ENCODE results near the gene TARM1.
"Not testable (repeated sequence)": the region's sequence is repeated elsewhere in the genome, so short reads cannot be mapped to it uniquely, and the experiment has no call there.

DNA sequence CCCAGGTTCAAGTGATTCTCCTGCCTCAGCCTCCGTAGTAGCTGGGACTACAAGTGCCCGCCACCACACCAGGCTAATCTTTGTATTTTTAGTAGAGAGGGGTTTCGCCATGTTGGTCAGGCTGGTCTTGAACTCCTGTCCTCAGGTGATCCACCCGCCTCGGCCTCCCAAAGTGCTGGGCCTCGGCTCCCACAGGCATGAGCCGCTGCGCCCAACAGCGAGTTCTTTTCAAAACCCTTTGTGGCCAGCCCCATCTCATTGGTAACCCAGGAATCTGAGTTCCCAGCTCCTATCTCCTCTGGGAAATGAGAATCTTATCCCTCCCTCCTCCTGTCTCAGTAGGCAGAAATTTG lies 18.7 kb upstream of the TARM1 start:
- TF ChIP-seq, protein P1, sequence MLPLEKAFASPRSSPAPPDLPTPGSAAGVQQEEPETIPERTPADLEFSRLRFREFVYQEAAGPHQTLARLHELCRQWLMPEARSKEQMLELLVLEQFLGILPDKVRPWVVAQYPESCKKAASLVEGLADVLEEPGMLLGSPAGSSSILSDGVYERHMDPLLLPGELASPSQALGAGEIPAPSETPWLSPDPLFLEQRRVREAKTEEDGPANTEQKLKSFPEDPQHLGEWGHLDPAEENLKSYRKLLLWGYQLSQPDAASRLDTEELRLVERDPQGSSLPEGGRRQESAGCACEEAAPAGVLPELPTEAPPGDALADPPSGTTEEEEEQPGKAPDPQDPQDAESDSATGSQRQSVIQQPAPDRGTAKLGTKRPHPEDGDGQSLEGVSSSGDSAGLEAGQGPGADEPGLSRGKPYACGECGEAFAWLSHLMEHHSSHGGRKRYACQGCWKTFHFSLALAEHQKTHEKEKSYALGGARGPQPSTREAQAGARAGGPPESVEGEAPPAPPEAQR (tag by site-specific recombination; IDR thresholded peaks at IDR 0.05), result not testable (repeated sequence)
- TF ChIP-seq, protein P2, sequence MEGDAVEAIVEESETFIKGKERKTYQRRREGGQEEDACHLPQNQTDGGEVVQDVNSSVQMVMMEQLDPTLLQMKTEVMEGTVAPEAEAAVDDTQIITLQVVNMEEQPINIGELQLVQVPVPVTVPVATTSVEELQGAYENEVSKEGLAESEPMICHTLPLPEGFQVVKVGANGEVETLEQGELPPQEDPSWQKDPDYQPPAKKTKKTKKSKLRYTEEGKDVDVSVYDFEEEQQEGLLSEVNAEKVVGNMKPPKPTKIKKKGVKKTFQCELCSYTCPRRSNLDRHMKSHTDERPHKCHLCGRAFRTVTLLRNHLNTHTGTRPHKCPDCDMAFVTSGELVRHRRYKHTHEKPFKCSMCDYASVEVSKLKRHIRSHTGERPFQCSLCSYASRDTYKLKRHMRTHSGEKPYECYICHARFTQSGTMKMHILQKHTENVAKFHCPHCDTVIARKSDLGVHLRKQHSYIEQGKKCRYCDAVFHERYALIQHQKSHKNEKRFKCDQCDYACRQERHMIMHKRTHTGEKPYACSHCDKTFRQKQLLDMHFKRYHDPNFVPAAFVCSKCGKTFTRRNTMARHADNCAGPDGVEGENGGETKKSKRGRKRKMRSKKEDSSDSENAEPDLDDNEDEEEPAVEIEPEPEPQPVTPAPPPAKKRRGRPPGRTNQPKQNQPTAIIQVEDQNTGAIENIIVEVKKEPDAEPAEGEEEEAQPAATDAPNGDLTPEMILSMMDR (tag by site-specific recombination; IDR thresholded peaks at IDR 0.05), result not testable (repeated sequence)
- TF ChIP-seq ZNF223 (tag by site-specific recombination; IDR thresholded peaks at IDR 0.05); IKZF3 (tag by site-specific recombination; IDR thresholded peaks at IDR 0.05); ZNF530 (tag by site-specific recombination; IDR thresholded peaks at IDR 0.05; ENCODE audit: low read depth); ZNF23 (tag by site-specific recombination; IDR thresholded peaks at IDR 0.05; ENCODE audit: borderline replicate concordance); ZNF561 (tag by site-specific recombination; IDR thresholded peaks at IDR 0.05; ENCODE audit: borderline replicate concordance); ZNF175 (tag by site-specific recombination; IDR thresholded peaks at IDR 0.05); ZNF37A (tag by site-specific recombination; IDR thresholded peaks at IDR 0.05); ZNF324 (tag by site-specific recombination; IDR thresholded peaks at IDR 0.05); ZNF335 (tag by site-specific recombination; conservative IDR thresholded peaks at IDR 0.05); SP2 (tag by site-specific recombination; IDR thresholded peaks at IDR 0.05): not testable (repeated sequence)
- TF ChIP-seq, protein P3, sequence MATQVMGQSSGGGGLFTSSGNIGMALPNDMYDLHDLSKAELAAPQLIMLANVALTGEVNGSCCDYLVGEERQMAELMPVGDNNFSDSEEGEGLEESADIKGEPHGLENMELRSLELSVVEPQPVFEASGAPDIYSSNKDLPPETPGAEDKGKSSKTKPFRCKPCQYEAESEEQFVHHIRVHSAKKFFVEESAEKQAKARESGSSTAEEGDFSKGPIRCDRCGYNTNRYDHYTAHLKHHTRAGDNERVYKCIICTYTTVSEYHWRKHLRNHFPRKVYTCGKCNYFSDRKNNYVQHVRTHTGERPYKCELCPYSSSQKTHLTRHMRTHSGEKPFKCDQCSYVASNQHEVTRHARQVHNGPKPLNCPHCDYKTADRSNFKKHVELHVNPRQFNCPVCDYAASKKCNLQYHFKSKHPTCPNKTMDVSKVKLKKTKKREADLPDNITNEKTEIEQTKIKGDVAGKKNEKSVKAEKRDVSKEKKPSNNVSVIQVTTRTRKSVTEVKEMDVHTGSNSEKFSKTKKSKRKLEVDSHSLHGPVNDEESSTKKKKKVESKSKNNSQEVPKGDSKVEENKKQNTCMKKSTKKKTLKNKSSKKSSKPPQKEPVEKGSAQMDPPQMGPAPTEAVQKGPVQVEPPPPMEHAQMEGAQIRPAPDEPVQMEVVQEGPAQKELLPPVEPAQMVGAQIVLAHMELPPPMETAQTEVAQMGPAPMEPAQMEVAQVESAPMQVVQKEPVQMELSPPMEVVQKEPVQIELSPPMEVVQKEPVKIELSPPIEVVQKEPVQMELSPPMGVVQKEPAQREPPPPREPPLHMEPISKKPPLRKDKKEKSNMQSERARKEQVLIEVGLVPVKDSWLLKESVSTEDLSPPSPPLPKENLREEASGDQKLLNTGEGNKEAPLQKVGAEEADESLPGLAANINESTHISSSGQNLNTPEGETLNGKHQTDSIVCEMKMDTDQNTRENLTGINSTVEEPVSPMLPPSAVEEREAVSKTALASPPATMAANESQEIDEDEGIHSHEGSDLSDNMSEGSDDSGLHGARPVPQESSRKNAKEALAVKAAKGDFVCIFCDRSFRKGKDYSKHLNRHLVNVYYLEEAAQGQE (tag by site-specific recombination; IDR thresholded peaks at IDR 0.05), result not testable (repeated sequence)

All from HEK293 (cell line).